HG03066 (cell line): ENCODE measurements around the gene EXOC4.

ENCODE experiments used
- ATAC-seq: cut with Tn5 transposase; IDR thresholded peaks from one replicate; pipeline ENCODE4 v1.9.1; 2021; ENCODE audit warnings: low read depth; ENCODE audit not compliant: unreplicated experiment

The EXOC4 gene

GRCh38 chr7:134034652-134035051 is 781.8 kb downstream of the EXOC4 start:
- ATAC-seq, result no peak

DNA sequence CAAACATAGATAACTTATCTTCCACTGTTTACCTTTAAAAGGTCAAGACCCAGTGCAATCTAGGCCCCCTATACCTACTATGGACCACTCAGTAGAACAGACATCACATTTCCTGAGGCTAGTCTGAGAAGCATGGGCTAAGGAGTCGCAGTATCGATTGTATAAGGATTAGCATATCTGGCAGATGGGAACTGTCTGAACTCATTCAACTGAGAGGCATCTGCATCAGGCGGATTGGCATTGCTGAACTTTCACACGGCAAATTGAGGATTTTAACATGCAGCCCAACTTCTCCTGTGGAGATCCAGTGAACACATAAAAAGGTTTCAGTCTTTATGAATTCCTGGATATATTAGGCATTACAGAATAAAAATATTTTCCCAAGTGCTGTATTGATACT is 785.1 kb downstream of the EXOC4 start:
- no peak for ATAC-seq

DNA sequence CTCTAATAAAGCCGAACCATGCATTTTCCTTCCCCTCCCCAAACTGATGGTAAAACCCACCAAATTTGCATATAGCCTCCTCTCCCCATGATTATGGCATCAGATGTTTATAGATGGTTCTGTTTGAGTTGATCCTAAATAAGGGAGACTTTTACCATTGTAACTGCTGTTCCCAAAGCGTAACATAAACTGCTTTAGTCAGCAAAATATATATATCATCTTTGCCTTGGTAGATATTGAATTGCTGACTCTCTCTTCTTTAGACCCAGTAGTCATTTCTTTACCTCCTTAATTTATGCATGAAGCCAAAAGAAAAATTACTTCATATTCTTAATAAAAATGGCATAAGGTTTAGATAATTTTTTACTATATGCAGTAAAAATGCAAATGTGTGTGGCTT is 788.1 kb downstream of the EXOC4 start:
- no peak for ATAC-seq

DNA sequence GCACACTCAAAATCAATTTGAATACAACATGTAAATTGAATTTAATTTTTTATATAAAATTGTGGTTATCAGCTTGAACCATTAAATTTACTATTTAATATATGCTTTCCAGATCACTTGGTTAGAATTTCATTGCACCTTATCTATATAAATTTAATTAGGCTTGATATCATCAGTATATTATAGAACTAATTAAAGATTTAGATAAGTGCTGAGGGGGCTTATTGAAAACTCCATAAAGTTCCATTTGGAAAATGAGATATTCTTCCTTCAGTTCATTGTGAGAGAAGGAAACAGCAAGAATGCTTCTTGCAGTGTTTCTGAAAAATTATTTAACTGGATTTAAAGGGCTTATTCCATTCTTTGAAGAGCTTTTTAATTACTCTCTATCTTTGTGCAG is 788.6 kb downstream of the EXOC4 start:
- no peak for ATAC-seq

GRCh38 chr7:134042307-134042706 is 789.4 kb downstream of the EXOC4 start:
- ATAC-seq, result no peak

- ATAC-seq, result no peak
Observed at GRCh38 chr7:134044682-134045081, 791.8 kb downstream of the EXOC4 start.

DNA sequence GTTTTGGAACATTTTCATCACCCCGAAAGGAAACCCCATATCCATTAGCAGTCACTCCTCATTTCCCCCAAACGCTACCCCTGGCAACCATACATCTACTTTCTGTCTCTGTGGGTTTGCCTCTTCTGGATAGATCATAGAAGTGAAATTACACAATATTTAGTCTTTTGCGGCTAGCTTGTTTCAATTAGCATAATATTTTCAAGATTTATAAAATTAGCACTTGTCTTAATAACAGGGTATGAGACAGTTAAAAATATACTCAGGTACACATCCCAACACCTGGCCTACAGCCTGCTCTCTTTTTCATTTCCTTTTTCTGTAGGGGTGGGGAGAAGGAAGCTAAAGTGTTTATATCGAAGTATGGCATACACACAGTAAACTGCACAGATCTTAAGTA is 792.8 kb downstream of the EXOC4 start:
- ATAC-seq, result peak; percentile 46

GRCh38 chr7:134046594-134047128 is 793.8 kb downstream of the EXOC4 start:
- no peak for ATAC-seq

- no peak for ATAC-seq
Observed at GRCh38 chr7:134047675-134048074, 794.8 kb downstream of the EXOC4 start.

GRCh38 chr7:134048166-134048565 is 795.3 kb downstream of the EXOC4 start:
- ATAC-seq, result no peak

DNA sequence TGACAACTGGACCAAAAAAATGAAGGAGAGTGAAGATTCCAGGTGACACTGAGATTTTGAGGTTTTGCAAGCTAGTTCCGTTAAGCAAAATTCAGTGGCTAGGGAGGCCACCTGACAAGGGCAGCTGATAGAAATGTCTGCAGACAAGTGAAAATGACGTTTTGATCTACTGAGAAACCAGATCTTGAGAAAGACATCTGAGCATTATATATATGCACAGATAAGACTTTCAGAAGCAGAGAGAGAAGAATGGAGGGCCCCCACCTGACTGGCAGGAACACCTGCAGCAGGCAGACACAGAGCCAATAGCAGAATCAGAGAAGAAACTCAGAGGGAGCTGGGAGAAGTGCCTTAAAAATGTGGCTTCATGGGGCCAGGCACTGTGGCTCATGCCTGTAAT is 798.1 kb downstream of the EXOC4 start:
- ATAC-seq, result no peak

- ATAC-seq, result no peak
Observed at GRCh38 chr7:134056816-134057215, 803.9 kb downstream of the EXOC4 start.

DNA sequence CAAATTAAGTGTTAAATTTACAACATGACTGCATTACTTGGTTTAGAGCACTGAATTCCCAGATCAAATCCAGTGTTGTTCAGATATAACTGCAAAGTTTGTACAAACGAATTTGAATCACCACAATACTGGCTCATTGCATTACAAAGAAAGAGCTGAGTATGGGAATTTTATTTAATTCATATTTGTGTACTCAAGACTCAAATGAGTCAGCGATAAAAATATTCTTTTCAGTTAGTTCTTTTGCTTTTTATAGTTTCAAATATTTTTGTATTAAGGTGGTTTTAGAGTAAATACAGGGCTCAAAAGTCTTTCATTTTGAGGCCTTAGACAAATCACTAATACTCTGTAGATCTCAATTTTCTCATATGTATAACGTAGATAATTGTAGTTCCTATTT is 805.6 kb downstream of the EXOC4 start:
- ATAC-seq, result no peak

- no peak for ATAC-seq
Observed at GRCh38 chr7:134058980-134059379, 806.1 kb downstream of the EXOC4 start.

DNA sequence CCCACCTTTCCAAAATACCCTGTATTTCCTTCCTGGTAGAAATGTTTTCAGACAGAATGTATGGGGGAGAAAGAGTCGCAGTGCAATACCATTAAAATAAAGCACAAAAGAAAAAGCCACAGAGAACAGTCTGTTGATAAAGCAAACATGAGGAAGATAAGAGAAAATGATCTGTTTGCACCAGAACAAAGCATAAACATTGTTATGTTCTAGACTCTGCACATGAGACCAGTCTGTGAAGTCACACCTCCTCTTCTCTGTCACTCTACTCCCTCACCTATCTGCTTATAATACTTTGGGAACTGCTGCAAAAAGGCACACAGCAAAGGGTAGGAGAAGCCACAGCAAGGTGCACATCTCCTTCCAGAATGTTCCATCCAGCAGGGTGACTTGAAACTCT is 807.0 kb downstream of the EXOC4 start:
- ATAC-seq, result no peak

GRCh38 chr7:134060874-134061273 is 808.0 kb downstream of the EXOC4 start:
- no peak for ATAC-seq

DNA sequence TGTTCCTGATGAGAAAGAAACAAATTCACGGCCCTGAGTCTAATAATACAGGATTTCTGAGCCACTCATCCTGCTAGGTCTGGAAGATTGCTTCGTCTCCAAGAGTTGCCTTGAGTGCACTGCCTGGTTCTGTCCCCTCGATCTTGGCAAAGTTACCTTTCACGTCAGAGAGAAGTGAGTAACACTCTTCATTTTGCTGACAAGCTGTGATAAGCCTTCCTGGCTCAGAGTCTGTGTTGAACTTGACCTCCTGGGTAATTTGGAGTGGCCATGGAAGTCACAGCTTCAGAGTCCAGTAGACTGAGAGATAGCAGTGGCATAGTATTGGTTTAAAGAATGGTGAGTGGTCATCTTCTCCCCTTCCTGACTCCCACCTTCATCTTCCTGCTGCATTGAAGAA is 809.6 kb downstream of the EXOC4 start:
- no peak for ATAC-seq

DNA sequence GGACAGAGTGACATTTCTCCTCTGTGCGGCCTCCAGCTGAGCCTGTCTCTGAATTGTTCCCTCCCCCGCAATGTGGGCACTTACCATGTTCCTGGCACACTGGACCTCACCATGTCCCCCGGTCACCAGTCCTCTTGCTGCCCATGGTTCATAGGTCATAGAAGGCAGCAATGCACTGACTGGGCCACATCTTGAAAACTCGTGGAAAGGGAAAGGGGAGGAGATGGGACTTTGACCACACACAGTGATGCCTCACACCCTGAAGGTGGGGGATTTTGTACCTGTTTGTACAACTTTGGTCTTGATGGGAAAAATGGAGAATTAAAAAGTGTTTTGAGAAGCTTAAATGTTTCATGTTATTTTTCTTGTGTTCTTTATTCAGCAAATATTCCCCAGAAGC is 812.5 kb downstream of the EXOC4 start:
- no peak for ATAC-seq

- no peak for ATAC-seq
Observed at GRCh38 chr7:134067164-134067563, 814.3 kb downstream of the EXOC4 start.

GRCh38 chr7:134068670-134069069 is 815.8 kb downstream of the EXOC4 start:
- no peak for ATAC-seq

GRCh38 chr7:134069187-134069586 is 816.3 kb downstream of the EXOC4 start:
- no peak for ATAC-seq

- no peak for ATAC-seq
Observed at GRCh38 chr7:134070673-134071072, 817.8 kb downstream of the EXOC4 start.
